CD4-positive, alpha-beta T cell (primary cell): ENCODE measurements around the gene RHOV. TPM values are rescaled to one million over a fixed set of nuclear protein-coding genes. Genes with fewer than 3 reads are reported as not detected.
A peak's percentile ranks its signal among the peaks of the same experiment; 100 is the strongest.

ENCODE experiments used
- ATAC-seq: fragments of 200-7000 bp; cut with Tn5 transposase; one replicate; pipeline ENCODE4 v1.10.0; 2022; ENCODE audit warnings: mild to moderate bottlenecking; ENCODE audit not compliant: poor library complexity
- CTCF ChIA-PET: fragments of 350-600 bp; sonication (Branson Sonifier 250); formaldehyde crosslinking; loops from one replicate; lab custom pipeline; 2021; ENCODE audit warnings: antibody characterized with exemption, inconsistent platforms; lab: Charles Lee
- POLR2A ChIA-PET: fragments of 350-600 bp; sonication (Branson Sonifier 250); formaldehyde crosslinking; loops from one replicate; lab custom pipeline; 2021; ENCODE audit warnings: antibody characterized with exemption, inconsistent platforms; lab: Charles Lee
- DNase-seq, 14 experiments: peaks; one replicate each; pipeline ENCODE4 v3.0.0-alpha.2; 2013 to 2020; ENCODE audit warnings: mixed read lengths in 2 of 14
- H3K27ac ChIP-seq, 2 donors: one replicate each; pipeline versions ENCODE4 v1.5.1 to v1.7.0; 2013; ENCODE audit warnings: low read length in 2 of 2, low read depth in 1 of 2, mild to moderate bottlenecking in 1 of 2
- H3K27me3 ChIP-seq, 2 experiments: 1 replicate in 1 of 2; 2 replicates in 1 of 2; pipeline versions ENCODE4 v1.6.1 to v1.7.0; 2013; ENCODE audit warnings: low read length in 2 of 2, control low read depth in 1 of 2, mild to moderate bottlenecking in 1 of 2, moderate library complexity in 1 of 2; ENCODE audit not compliant: insufficient read depth in 2 of 2, control insufficient read depth in 1 of 2
- H3K36me3 ChIP-seq: one replicate; pipeline ENCODE4 v1.6.1; 2013; ENCODE audit warnings: low read length, control low read depth; ENCODE audit not compliant: insufficient read depth
- H3K4me1 ChIP-seq: one replicate; pipeline ENCODE4 v1.6.1; 2013; ENCODE audit warnings: low read length, control low read depth; ENCODE audit not compliant: insufficient read depth
- H3K4me3 ChIP-seq: one replicate; pipeline ENCODE4 v1.5.1; 2013; ENCODE audit warnings: mild to moderate bottlenecking, low read length, moderate library complexity
- H3K9me3 ChIP-seq, 2 experiments: 1 replicate in 1 of 2; 2 replicates in 1 of 2; pipeline versions ENCODE4 v1.6.1 to v1.7.0; 2013; ENCODE audit warnings: low read length in 2 of 2, mild to moderate bottlenecking in 2 of 2, control low read depth in 1 of 2, moderate library complexity in 1 of 2; ENCODE audit not compliant: control insufficient read depth in 1 of 2, insufficient read depth in 1 of 2
- H3K27ac Mint-ChIP-seq: one replicate; pipeline ENCODE4 v1.8.0; 2020; ENCODE audit warnings: mixed read lengths
- H3K27me3 Mint-ChIP-seq: one replicate; pipeline ENCODE4 v1.8.0; 2021; ENCODE audit warnings: mixed read lengths
- H3K36me3 Mint-ChIP-seq: one replicate; pipeline ENCODE4 v1.8.0; 2021; ENCODE audit warnings: low read depth, mixed read lengths
- H3K4me1 Mint-ChIP-seq: one replicate; pipeline ENCODE4 v1.8.0; 2021; ENCODE audit warnings: low read depth, mixed read lengths
- H3K4me3 Mint-ChIP-seq: one replicate; pipeline ENCODE4 v1.8.0; 2020; ENCODE audit warnings: mild to moderate bottlenecking, mixed read lengths
- H3K9me3 Mint-ChIP-seq: one replicate; pipeline ENCODE4 v1.8.0; 2020; ENCODE audit warnings: mixed read lengths
- CTCF ChIP-seq: fragments of 200-600 bp; IDR thresholded peaks from one replicate; pipeline ENCODE4 v1.8.0; 2022; ENCODE audit warnings: antibody characterized with exemption, mild to moderate bottlenecking
- intact Hi-C, 2 experiments: fragments of 100-400 bp; cut with DNase I in 1 of 2; cut with micrococcal nuclease in 1 of 2; formaldehyde crosslinking; loops; one replicate each; pipeline versions ENCODE4 v1.15.1 to v1.9.0; 2023 to 2025; cut with DNase I, micrococcal nuclease
- total RNA-seq, 174 experiments: library from RNA in 2 of 174; stranded (reverse) in 2 of 174; gene quantifications; one replicate each; pipeline ENCODE4 v1.2.3 and lab custom pipeline; 2021 to 2026

Gene RHOV
- total RNA-seq, 2 experiments from 2014 or later, result 0.36 TPM

- TF ChIP-seq CTCF, result peak; percentile 95
- peaks cover 39% of the 10 kb centered on the region for H3K4me1 Mint-ChIP-seq
- Histone ChIP-seq H3K4me1 (peaks cover 39% of the 10 kb centered on the region), H3K27me3 (no peaks in the 10 kb centered on the region), H3K36me3 (peaks cover 12% of the 10 kb centered on the region), H3K4me3 (peak within 1 kb of the TSS; percentile 79), H3K27ac (peak within 1 kb of the TSS; percentile 57 to 81), H3K9me3 (no peaks in the 10 kb centered on the region)
- peak within 1 kb of the TSS; percentile 100 for H3K4me3 Mint-ChIP-seq
- H3K9me3 Mint-ChIP-seq, result no peaks in the 10 kb centered on the region
- H3K27me3 Mint-ChIP-seq, result no peaks in the 10 kb centered on the region
- DNase-seq (peak; percentile 97 to 100 (median 99)), ATAC-seq (peak; percentile 96)
- ChIA-PET POLR2A (interaction anchor here (0.7 to 2.5 kb wide), 18 partner anchors 10 to 439 kb away, joined by 3 to 55 read pairs (median 6); partner anchors contain the start of genes CCDC32, CHAC1, CHP1 and DLL4), CTCF (interaction anchor here (0.6 to 5.1 kb wide), 34 partner anchors 8 to 337 kb away, joined by 3 to 135 read pairs (median 5); partner anchors contain the start of genes CHAC1, CHP1, DNAJC17 and EXD1)
- peaks cover 39% of the 10 kb centered on the region for H3K36me3 Mint-ChIP-seq
- intact Hi-C loops, result loop anchor here (1.0 to 5.0 kb wide), 8 partner anchors 35 to 372 kb away; partner anchors contain the start of genes DNAJC17 (in 1 of the 2), KNL1 (in 1 of the 2), RMDN3 (in 1 of the 2) and ZFYVE19 (in 1 of the 2)
- H3K27ac Mint-ChIP-seq, result peak within 1 kb of the TSS; percentile 93
Measured at GRCh38 chr15:40893733-40894680, 20.0 kb upstream of the RHOV start, which contains the start of gene VPS18. Gene VPS18, plus strand, starts transcription at chr15:40894450. Its CDS starts 319 bp downstream, at chr15:40894769.

- peaks cover 31% of the 10 kb centered on the region for H3K36me3 Mint-ChIP-seq
- intact Hi-C loops, result loop anchor here (5.0 kb wide), 4 partner anchors 136 to 371 kb away; partner anchors contain the start of genes KNL1 (in 1 of the 2) and RMDN3 (in 1 of the 2)
- no peaks in the 10 kb centered on the region for H3K27me3 Mint-ChIP-seq
- ChIA-PET POLR2A (interaction anchor here (0.9 to 1.9 kb wide), 9 partner anchors 14 to 338 kb away, joined by 4 to 55 read pairs (median 6); partner anchors contain the start of genes CCDC32, CHAC1, CHP1 and DNAJC17), CTCF (interaction anchor here (1.3 to 5.8 kb wide), 9 partner anchors 9 to 199 kb away, joined by 5 to 135 read pairs (median 10); partner anchors contain the start of gene RAD51)
- no peaks in the 10 kb centered on the region for H3K9me3 ChIP-seq
- H3K9me3 Mint-ChIP-seq, result no peaks in the 10 kb centered on the region
- no peaks in the 10 kb centered on the region for H3K27me3 ChIP-seq
- DNase-seq (peak in 2 of 14 experiments; percentile 38 to 57), ATAC-seq (no peak)
- H3K4me1 Mint-ChIP-seq, result peaks cover 39% of the 10 kb centered on the region
- H3K27ac Mint-ChIP-seq, result peak overlapping the region; percentile 93
- no peak overlapping the region for H3K27ac ChIP-seq
- no peak overlapping the region for H3K4me3 ChIP-seq
- no peak for TF ChIP-seq CTCF
- H3K36me3 ChIP-seq, result peaks cover 5% of the 10 kb centered on the region
- H3K4me3 Mint-ChIP-seq, result peak overlapping the region; percentile 75
- H3K4me1 ChIP-seq, result peaks cover 39% of the 10 kb centered on the region
Measured at GRCh38 chr15:40893019-40893670, 19.1 kb upstream of the RHOV start.
